ENCODE measurements around the gene YIPF4. TPM values are rescaled to one million over a fixed set of nuclear protein-coding genes. Genes with fewer than 3 reads are reported as not detected.
"Not testable (repeated sequence)": the region's sequence is repeated elsewhere in the genome, so short reads cannot be mapped to it uniquely, and the experiment has no call there.

Gene YIPF4
- total RNA-seq, 1 donor from 2014 or later: 73.5 TPM

DNA sequence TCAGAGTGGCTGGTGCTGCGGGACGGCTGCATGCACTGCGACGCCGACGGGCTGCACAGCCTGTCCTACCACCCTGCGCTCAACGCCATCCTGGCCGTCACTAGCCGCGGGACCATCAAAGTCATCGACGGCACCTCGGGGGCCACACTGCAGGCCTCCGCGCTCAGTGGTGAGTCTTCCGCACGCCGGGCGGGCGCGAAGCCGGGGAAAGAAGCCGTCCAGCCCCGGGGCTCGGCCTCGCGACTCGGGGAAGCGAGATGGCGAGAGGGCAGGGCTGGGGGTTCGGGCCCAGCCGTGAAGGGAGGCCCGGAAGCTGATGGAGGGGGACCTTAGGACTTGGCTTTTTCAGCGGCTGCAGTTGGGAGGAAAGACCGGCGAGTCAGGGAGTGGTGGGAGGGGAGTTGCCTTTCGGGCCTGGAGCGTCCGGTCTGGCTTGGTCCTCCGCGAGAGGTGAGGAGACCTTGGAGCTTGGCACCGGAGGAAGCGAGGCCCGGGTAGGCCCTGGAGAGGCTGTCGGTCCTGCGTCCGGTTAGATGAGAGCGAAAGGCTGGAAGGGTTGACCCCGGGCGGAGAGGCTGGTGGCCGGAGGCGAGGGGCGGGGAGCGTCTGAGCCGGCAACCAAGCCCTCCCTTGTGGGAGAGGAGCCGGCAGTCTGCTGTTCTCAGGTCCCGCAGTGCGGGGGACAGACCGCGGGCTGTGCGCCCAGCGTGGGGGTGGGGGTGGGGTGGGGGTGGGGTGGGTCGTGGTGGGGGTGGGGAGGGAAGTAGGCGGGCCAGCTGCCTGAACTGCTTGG is 79.8 kb downstream of the YIPF4 start:
- Mint-ChIP-seq H3K4me3 (ENCODE audit: unreplicated experiment) (peak overlapping the region; percentile 92), H3K27me3 (ENCODE audit: unreplicated experiment) (no peaks in the 10 kb centered on the region), H3K36me3 (ENCODE audit: unreplicated experiment) (no peaks in the 10 kb centered on the region), H3K27ac (ENCODE audit: unreplicated experiment) (peak overlapping the region; percentile 96), H3K9me3 (ENCODE audit: unreplicated experiment) (no peaks in the 10 kb centered on the region), H3K4me1 (ENCODE audit: unreplicated experiment) (peaks cover 40% of the 10 kb centered on the region)
- TF ChIP-seq CTCF (IDR thresholded peaks at IDR 0.05): no peak
- DNase-seq (ENCODE audit: extremely low spot score, unreplicated experiment): peak; percentile 86

DNA sequence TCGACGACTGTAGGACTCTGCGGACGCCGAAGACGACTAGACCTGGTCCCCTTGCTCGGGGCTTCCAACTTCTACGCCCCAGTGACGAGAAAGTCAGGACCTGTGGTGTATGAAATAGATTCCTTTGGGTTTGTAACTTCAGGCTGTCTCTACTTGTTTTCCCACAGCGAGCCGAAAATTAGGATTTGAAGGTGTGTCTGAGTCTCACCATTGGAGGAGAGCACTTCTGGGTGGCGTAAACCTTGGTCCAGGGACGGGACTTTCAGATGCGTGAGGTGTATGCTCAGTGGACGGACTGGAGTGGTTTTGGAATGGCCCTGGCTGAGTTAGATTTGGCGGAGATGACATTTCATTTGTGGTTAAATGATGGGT is 80.4 kb downstream of the YIPF4 start:
- no peak for TF ChIP-seq CTCF (IDR thresholded peaks at IDR 0.05)
- no peak for DNase-seq (ENCODE audit: extremely low spot score, unreplicated experiment)

GRCh38 chr2:32360416-32360815 is 82.7 kb downstream of the YIPF4 start:
- no peak overlapping the region for H3K4me3 Mint-ChIP-seq (ENCODE audit: unreplicated experiment)
- no peak for DNase-seq (ENCODE audit: extremely low spot score, unreplicated experiment)
- H3K9me3 Mint-ChIP-seq (ENCODE audit: unreplicated experiment): no peaks in the 10 kb centered on the region
- H3K36me3 Mint-ChIP-seq (ENCODE audit: unreplicated experiment): no peaks in the 10 kb centered on the region
- TF ChIP-seq CTCF (IDR thresholded peaks at IDR 0.05): no peak
- H3K27ac Mint-ChIP-seq (ENCODE audit: unreplicated experiment): peak overlapping the region; percentile 23
- peaks cover 51% of the 10 kb centered on the region for H3K4me1 Mint-ChIP-seq (ENCODE audit: unreplicated experiment)
- no peaks in the 10 kb centered on the region for H3K27me3 Mint-ChIP-seq (ENCODE audit: unreplicated experiment)

More for the DNA sequence above, 80.4 kb downstream of the YIPF4 start:
- Mint-ChIP-seq H3K27ac (ENCODE audit: unreplicated experiment) (peak overlapping the region; percentile 81), H3K27me3 (ENCODE audit: unreplicated experiment) (no peaks in the 10 kb centered on the region), H3K4me3 (ENCODE audit: unreplicated experiment) (peak overlapping the region; percentile 92), H3K36me3 (ENCODE audit: unreplicated experiment) (no peaks in the 10 kb centered on the region), H3K9me3 (ENCODE audit: unreplicated experiment) (no peaks in the 10 kb centered on the region), H3K4me1 (ENCODE audit: unreplicated experiment) (peaks cover 40% of the 10 kb centered on the region)

- H3K27ac Mint-ChIP-seq (ENCODE audit: unreplicated experiment); H3K4me3 Mint-ChIP-seq (ENCODE audit: unreplicated experiment); DNase-seq (ENCODE audit: extremely low spot score, unreplicated experiment); H3K27me3 Mint-ChIP-seq (ENCODE audit: unreplicated experiment); H3K36me3 Mint-ChIP-seq (ENCODE audit: unreplicated experiment); H3K9me3 Mint-ChIP-seq (ENCODE audit: unreplicated experiment): not testable (repeated sequence)
- peaks cover 55% of the 10 kb centered on the region for H3K4me1 Mint-ChIP-seq (ENCODE audit: unreplicated experiment)
These were observed 85.3 kb downstream of the YIPF4 start for GRCh38 chr2:32362997-32363396.

DNA sequence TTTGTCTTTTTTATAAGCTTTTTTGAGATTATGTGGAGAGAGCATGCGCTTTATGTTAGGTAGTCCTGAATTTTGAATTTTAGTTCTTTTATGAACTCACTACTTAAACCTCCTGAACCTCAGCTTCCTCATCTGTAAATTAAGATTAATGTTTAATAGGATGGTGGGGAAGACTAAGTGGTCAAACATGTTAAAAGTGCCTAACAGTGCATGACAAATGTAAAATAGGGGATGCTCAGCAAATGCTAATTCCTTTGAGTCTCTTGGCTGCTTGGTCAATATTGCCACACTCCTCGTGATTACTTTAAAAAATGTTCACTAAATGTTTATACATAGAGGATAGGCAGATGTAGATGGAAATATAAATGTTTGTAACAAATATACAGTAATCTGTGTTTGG is 85.9 kb downstream of the YIPF4 start:
- Mint-ChIP-seq H3K36me3 (ENCODE audit: unreplicated experiment) (no peaks in the 10 kb centered on the region), H3K4me3 (ENCODE audit: unreplicated experiment) (no peak overlapping the region), H3K4me1 (ENCODE audit: unreplicated experiment) (peaks cover 51% of the 10 kb centered on the region), H3K27me3 (ENCODE audit: unreplicated experiment) (no peaks in the 10 kb centered on the region), H3K9me3 (ENCODE audit: unreplicated experiment) (no peaks in the 10 kb centered on the region), H3K27ac (ENCODE audit: unreplicated experiment) (peak overlapping the region; percentile 6)
- TF ChIP-seq CTCF (IDR thresholded peaks at IDR 0.05): no peak
- DNase-seq (ENCODE audit: extremely low spot score, unreplicated experiment): no peak

- H3K27me3 Mint-ChIP-seq (ENCODE audit: unreplicated experiment); H3K4me3 Mint-ChIP-seq (ENCODE audit: unreplicated experiment); DNase-seq (ENCODE audit: extremely low spot score, unreplicated experiment); H3K9me3 Mint-ChIP-seq (ENCODE audit: unreplicated experiment); H3K36me3 Mint-ChIP-seq (ENCODE audit: unreplicated experiment): not testable (repeated sequence)
- H3K27ac Mint-ChIP-seq (ENCODE audit: unreplicated experiment): peak overlapping the region; percentile 6
- peaks cover 49% of the 10 kb centered on the region for H3K4me1 Mint-ChIP-seq (ENCODE audit: unreplicated experiment)
These were observed 86.6 kb downstream of the YIPF4 start for GRCh38 chr2:32364290-32364689.

- H3K27me3 Mint-ChIP-seq (ENCODE audit: unreplicated experiment); H3K36me3 Mint-ChIP-seq (ENCODE audit: unreplicated experiment); DNase-seq (ENCODE audit: extremely low spot score, unreplicated experiment); H3K27ac Mint-ChIP-seq (ENCODE audit: unreplicated experiment); H3K9me3 Mint-ChIP-seq (ENCODE audit: unreplicated experiment); H3K4me3 Mint-ChIP-seq (ENCODE audit: unreplicated experiment): not testable (repeated sequence)
- peaks cover 36% of the 10 kb centered on the region for H3K4me1 Mint-ChIP-seq (ENCODE audit: unreplicated experiment)
These were observed 88.0 kb downstream of the YIPF4 start for GRCh38 chr2:32365679-32366078.

All from osteocyte (in vitro differentiated cells).